ENCODE measurements around the gene IRAK1BP1. TPM values are rescaled to one million over a fixed set of nuclear protein-coding genes. Genes with fewer than 3 reads are reported as not detected.

IRAK1BP1 gene
- polyA plus RNA-seq, 3 donors = 0.04 to 0.08 (median 0.04) TPM

- Histone ChIP-seq H3K36me3 (replicated peaks in 1 of 2; ENCODE audit: control insufficient read depth in 1 of 2, insufficient read depth in 2 of 2, low read length in 2 of 2) (peaks cover 32 to 52% of the 10 kb centered on the region in 2 donors), H2AFZ (ENCODE audit: insufficient read depth, low read depth, low read length, poor library complexity, severe bottlenecking) (no peak overlapping the region), H3K9ac (ENCODE audit: insufficient read depth, low read length, poor library complexity, severe bottlenecking) (no peak overlapping the region), H3K4me1 (ENCODE audit: control insufficient read depth in 1 of 2, insufficient read depth in 2 of 2, low read length in 2 of 2) (no peaks in the 10 kb centered on the region), H3K79me2 (ENCODE audit: insufficient read depth, low read length) (no peaks in the 10 kb centered on the region), H3K4me3 (replicated peaks in 1 of 3; ENCODE audit: low read depth in 2 of 3, low read length in 3 of 3) (no peak overlapping the region), H3K9me3 (replicated peaks in 1 of 2; ENCODE audit: control insufficient read depth in 1 of 2, insufficient read depth in 1 of 2, low read length in 2 of 2) (no peaks in the 10 kb centered on the region), H3K27ac (ENCODE audit: low read depth in 1 of 2, low read length in 2 of 2) (no peak overlapping the region), H4K20me1 (ENCODE audit: insufficient read depth, low read length) (no peaks in the 10 kb centered on the region), H3K4me2 (replicated peaks; ENCODE audit: extremely low read depth, low read length, poor library complexity, severe bottlenecking) (no peak overlapping the region), H3K27me3 (ENCODE audit: control insufficient read depth in 2 of 2, insufficient read depth in 2 of 2, low read length in 2 of 2) (no peaks in the 10 kb centered on the region)
- Mint-ChIP-seq H3K27ac (no peak overlapping the region), H3K4me1 (no peaks in the 10 kb centered on the region), H3K4me3 (no peak overlapping the region), H3K36me3 (peaks cover 29 to 33% of the 10 kb centered on the region in 2 donors), H3K9me3 (peaks cover 0 to 8% (median 2%) of the 10 kb centered on the region in 7 donors), H3K27me3 (ENCODE audit: low read depth in 3 of 3) (peaks cover 0 to 2% (median 0%) of the 10 kb centered on the region in 3 donors)
- no CpG with 5 or more reads among the region's 2 CpGs for WGBS (ENCODE audit: insufficient coverage)
- DNase-seq = no peak
- intact Hi-C loops (cut with micrococcal nuclease) = no loop called here
- TF ChIP-seq CTCF (IDR thresholded peaks at IDR 0.05) = no peak
Observed at GRCh38 chr6:78936515-78936914, 69.2 kb downstream of the IRAK1BP1 start.

DNA sequence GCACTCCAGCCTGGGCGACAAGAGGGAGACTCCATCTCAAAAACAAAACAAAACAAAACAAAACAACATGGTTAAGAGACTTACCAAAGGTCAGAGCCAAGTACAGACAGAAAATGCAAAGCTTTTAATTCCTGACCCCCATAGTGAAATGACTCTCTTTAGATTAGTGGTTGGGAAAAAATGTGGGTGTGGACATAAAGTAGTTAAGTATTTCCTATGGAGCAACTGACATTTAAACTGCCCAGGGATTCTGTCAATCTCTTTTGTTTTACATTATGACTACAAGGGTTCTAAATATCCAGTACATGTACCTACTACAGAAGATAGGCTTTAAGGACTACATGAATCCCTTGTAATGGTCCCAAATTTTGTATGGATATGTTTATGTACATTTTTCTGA is 75.1 kb downstream of the IRAK1BP1 start:
- H3K27ac Mint-ChIP-seq = peak overlapping the region in 3 of 7 donors; percentile 25 to 54 (median 48)
- H3K4me1 Mint-ChIP-seq = peaks cover 3% of the 10 kb centered on the region
- no peaks in the 10 kb centered on the region for H3K9me3 Mint-ChIP-seq
- Histone ChIP-seq H3K36me3 (replicated peaks in 1 of 2; ENCODE audit: control insufficient read depth in 1 of 2, insufficient read depth in 2 of 2, low read length in 2 of 2) (peaks cover 83 to 98% of the 10 kb centered on the region in 2 donors), H3K4me1 (ENCODE audit: control insufficient read depth in 1 of 2, insufficient read depth in 2 of 2, low read length in 2 of 2) (no peaks in the 10 kb centered on the region), H3K27me3 (ENCODE audit: control insufficient read depth in 2 of 2, insufficient read depth in 2 of 2, low read length in 2 of 2) (no peaks in the 10 kb centered on the region), H3K9ac (ENCODE audit: insufficient read depth, low read length, poor library complexity, severe bottlenecking) (no peak overlapping the region), H3K27ac (ENCODE audit: low read depth in 1 of 2, low read length in 2 of 2) (no peak overlapping the region), H4K20me1 (ENCODE audit: insufficient read depth, low read length) (peaks cover 8% of the 10 kb centered on the region), H2AFZ (ENCODE audit: insufficient read depth, low read depth, low read length, poor library complexity, severe bottlenecking) (no peak overlapping the region), H3K4me3 (replicated peaks in 1 of 3; ENCODE audit: low read depth in 2 of 3, low read length in 3 of 3) (no peak overlapping the region), H3K4me2 (replicated peaks; ENCODE audit: extremely low read depth, low read length, poor library complexity, severe bottlenecking) (no peak overlapping the region), H3K9me3 (replicated peaks in 1 of 2; ENCODE audit: control insufficient read depth in 1 of 2, insufficient read depth in 1 of 2, low read length in 2 of 2) (no peaks in the 10 kb centered on the region), H3K79me2 (ENCODE audit: insufficient read depth, low read length) (no peaks in the 10 kb centered on the region)
- H3K27me3 Mint-ChIP-seq (ENCODE audit: low read depth in 3 of 3) = no peaks in the 10 kb centered on the region
- no peak for TF ChIP-seq CTCF (IDR thresholded peaks at IDR 0.05)
- DNase-seq = no peak
- intact Hi-C loops (cut with micrococcal nuclease) = no loop called here
- no CpG with 5 or more reads among the region's 1 CpG for WGBS (ENCODE audit: insufficient coverage)
- H3K4me3 Mint-ChIP-seq = no peak overlapping the region
- peaks cover 64 to 73% of the 10 kb centered on the region in 2 donors for H3K36me3 Mint-ChIP-seq
